Type B pancreatic cell (in vitro differentiated cells): ENCODE results near the gene CHD2. TPM values are rescaled to one million over a fixed set of nuclear protein-coding genes. Genes with fewer than 3 reads are reported as not detected.
"Not testable (repeated sequence)": the region's sequence is repeated elsewhere in the genome, so short reads cannot be mapped to it uniquely, and the experiment has no call there.

Source experiments
- DNase-seq: peaks from one replicate; pipeline ENCODE4 v3.0.0; 2021; ENCODE audit warnings: mixed read lengths; ENCODE audit not compliant: unreplicated experiment; ENCODE audit errors: extremely low spot score
- H3K27ac Mint-ChIP-seq: 2 replicates; pipeline ENCODE4 v1.8.0; 2021; ENCODE audit warnings: mild to moderate bottlenecking, mixed read lengths
- H3K27me3 Mint-ChIP-seq: 2 replicates; pipeline ENCODE4 v1.8.0; 2021; ENCODE audit warnings: mixed read lengths
- H3K36me3 Mint-ChIP-seq: 2 replicates; pipeline ENCODE4 v1.8.0; 2021; ENCODE audit warnings: mixed read lengths
- H3K4me1 Mint-ChIP-seq: one replicate; pipeline ENCODE4 v1.8.0; 2021; ENCODE audit warnings: mixed read lengths; ENCODE audit not compliant: unreplicated experiment
- H3K4me3 Mint-ChIP-seq: 2 replicates; pipeline ENCODE4 v1.8.0; 2021; ENCODE audit warnings: mild to moderate bottlenecking, mixed read lengths
- H3K9me3 Mint-ChIP-seq: 2 replicates; pipeline ENCODE4 v1.8.0; 2021; ENCODE audit warnings: mixed read lengths
- total RNA-seq: library from RNA; stranded (reverse); gene quantifications from 2 replicates; pipeline ENCODE4 v1.2.1, GENCODE V29; 2021; ENCODE audit warnings: low replicate concordance
- TF ChIP-seq, protein P1 (sequence below): fragments of 200-600 bp; sonication (generic); conservative IDR thresholded peaks from 2 replicates; pipeline ENCODE4 v1.5.0; 2021; ENCODE audit warnings: antibody characterized with exemption, mild to moderate bottlenecking

Gene CHD2
- total RNA-seq, 1 donor from 2014 or later, result 135 TPM

DNA sequence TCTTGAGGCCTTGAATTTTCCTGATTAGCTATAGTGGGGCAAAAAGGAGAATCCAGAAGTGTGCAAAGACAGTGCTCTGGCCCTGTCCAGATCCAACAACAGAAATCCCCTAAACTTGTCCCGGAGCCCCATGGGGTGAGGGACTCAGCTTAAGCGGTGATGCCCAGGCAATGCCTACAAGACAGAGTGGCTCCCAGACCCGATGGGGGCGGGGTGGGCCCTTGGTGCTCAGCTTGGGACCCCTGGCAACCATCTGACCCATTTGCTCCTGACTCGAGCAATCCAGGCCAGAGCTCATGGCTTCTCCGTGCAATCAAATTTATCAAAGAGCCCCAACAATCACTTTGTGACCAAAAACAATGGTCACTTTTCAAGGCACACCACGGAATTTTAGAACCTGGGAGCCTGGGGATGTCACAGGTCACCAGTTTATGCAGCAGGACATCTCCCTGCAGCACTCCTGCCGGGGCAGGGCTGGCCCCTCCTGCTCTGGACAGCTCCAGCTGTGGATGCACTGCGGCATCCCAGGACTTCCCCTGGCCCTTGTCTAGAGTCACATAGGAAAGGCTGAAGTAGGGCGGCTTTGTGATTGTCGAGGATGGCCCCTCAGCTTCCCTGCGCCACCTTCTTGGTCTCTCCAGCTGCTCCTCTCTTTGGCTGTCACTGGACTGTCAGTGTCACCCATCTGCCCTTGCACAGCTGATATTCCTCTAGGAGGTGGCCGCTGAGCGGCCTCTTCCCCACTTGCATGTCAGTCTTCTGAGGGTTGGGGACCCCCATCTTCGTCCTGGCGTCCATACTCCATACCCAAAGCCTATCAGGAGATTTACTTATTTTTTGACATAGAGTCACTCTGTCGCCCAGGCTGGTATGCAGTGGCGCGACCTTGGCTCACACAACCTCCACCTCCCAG, 160.5 kb downstream of the CHD2 start:
- TF ChIP-seq, protein P1, sequence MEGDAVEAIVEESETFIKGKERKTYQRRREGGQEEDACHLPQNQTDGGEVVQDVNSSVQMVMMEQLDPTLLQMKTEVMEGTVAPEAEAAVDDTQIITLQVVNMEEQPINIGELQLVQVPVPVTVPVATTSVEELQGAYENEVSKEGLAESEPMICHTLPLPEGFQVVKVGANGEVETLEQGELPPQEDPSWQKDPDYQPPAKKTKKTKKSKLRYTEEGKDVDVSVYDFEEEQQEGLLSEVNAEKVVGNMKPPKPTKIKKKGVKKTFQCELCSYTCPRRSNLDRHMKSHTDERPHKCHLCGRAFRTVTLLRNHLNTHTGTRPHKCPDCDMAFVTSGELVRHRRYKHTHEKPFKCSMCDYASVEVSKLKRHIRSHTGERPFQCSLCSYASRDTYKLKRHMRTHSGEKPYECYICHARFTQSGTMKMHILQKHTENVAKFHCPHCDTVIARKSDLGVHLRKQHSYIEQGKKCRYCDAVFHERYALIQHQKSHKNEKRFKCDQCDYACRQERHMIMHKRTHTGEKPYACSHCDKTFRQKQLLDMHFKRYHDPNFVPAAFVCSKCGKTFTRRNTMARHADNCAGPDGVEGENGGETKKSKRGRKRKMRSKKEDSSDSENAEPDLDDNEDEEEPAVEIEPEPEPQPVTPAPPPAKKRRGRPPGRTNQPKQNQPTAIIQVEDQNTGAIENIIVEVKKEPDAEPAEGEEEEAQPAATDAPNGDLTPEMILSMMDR, result no peak
- H3K9me3 Mint-ChIP-seq, result no peaks in the 10 kb centered on the region
- no peaks in the 10 kb centered on the region for H3K27me3 Mint-ChIP-seq
- no peak overlapping the region for H3K27ac Mint-ChIP-seq
- H3K36me3 Mint-ChIP-seq, result peaks cover 3% of the 10 kb centered on the region
- no peak for DNase-seq
- H3K4me3 Mint-ChIP-seq, result no peak overlapping the region
- H3K4me1 Mint-ChIP-seq, result peaks cover 47% of the 10 kb centered on the region

DNA sequence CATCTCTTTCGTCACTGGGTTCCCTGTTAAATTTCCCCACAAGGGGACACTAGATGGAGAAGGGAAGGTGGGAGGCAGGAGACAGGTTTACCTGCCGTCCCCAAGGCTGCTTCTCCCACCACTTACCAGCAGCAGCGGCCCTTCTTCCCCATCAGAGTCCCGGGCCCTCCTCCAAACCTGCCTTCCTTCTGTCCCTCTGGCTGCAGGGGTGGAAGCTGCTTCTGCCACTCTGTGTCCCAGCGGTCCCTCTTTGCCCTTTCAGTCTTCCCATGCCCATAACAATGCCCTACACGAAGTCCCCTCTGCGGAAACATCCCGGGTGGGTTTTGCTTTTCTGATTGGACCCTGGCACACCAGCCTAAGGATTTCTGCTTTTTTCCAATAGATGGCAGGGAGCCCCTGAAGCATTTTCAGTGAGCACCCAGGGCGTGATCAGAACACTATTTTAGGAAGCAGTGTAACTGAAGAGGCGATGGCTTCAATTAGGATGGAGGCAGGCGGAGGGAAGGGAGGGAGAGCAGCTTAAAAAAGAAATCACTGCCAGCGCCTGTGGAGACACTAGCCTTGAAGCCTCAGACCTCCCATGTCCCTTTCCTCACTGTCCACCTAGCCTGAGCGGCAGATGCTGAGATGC, 162.6 kb downstream of the CHD2 start:
- H3K36me3 Mint-ChIP-seq, H3K9me3 Mint-ChIP-seq, H3K27me3 Mint-ChIP-seq, DNase-seq: not testable (repeated sequence)
- Mint-ChIP-seq H3K27ac (peak overlapping the region; percentile 87), H3K4me3 (peak overlapping the region; percentile 42), H3K4me1 (peaks cover 51% of the 10 kb centered on the region)

DNA sequence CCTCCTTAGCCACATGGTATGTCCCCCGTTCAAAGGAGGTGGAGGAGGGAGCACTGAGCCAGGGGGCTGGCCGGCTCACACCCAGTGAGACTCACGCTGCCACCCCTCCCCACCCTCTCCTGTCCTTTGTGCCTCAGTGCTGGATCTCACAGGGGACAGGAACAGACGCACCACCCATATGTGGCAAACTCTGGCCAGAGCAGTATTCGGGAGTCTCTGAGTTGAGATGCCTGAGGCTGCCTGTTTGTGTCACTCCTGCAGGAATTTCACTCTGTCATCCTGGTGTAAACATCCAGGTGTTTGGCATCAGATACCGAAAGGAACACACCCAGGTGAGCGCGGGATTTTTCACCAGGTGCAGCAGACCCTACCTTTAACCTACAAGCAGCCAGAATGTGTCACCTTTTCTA, 163.1 kb downstream of the CHD2 start:
- Mint-ChIP-seq H3K27ac (peak overlapping the region; percentile 87), H3K36me3 (peaks cover 10% of the 10 kb centered on the region), H3K9me3 (no peaks in the 10 kb centered on the region), H3K4me3 (peak overlapping the region; percentile 57), H3K27me3 (no peaks in the 10 kb centered on the region), H3K4me1 (peaks cover 49% of the 10 kb centered on the region)
- DNase-seq, result no peak
- TF ChIP-seq, protein P1, result no peak

DNA sequence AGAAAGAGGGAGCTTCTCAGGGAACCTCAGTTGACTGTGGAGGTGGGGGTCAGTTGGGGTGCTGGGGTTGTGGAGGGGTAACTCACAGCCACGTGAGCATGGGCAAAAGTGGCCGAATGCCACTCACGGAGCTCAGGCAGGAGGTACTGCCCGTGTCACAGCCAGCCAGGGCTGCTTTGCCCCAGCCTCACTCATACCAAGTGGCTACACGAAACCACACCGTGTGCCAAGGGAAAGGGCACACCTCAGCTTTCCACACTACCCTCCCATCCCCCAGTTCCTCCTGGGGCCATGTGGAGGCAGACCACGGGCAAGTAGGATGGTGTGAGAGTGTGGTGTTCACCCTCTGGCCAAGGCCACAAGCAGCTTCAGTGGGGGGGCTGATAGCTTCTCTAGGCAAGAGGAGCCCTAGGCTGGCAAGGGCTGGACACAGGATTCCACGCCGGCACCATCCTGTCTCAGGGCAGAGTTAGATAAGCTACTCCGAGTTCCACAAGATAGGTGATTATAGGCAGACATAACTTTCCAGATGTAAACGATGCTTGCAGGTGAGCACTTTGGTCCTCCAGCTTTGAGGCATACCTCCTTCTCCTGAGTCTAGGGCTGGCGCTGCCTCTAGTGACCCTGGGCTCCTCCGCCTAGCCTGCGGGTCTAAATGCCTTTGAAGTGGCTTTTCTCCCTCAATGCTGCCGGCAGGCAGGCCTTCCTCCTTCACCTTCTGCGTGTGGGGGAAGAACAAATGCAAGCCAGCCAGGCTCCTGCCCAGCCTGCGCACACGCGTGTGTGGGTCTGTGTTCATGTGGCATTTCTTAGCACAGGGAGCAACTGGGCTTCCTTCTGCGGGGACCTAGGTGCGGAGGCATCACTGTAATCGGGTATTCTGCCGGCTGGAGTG, 163.9 kb downstream of the CHD2 start:
- Mint-ChIP-seq H3K4me1 (peaks cover 53% of the 10 kb centered on the region), H3K27me3 (no peaks in the 10 kb centered on the region), H3K9me3 (no peaks in the 10 kb centered on the region), H3K27ac (peak overlapping the region; percentile 87), H3K36me3 (peaks cover 15% of the 10 kb centered on the region), H3K4me3 (no peak overlapping the region)
- TF ChIP-seq, protein P1, result no peak
- no peak for DNase-seq

DNA sequence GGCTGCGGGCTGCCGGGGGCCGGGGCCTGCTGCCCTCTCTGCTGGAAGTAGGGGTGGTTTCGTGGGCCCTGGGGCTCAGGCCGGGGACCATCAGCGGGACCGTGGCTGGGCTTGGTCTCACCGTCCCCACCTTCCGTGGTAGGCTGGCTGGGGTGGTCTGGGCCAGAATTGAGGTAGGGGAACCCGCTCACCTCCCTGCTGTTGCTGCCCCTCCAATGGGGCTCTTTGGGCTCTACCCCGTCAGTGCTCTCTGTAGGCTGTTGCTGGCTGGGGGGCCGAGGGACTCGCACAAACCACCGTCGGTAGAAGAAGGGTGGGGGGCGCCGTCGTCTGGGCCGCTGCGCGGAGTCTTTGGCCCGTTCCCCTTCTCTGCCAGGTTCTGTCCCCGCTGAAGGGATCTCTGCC, 165.5 kb downstream of the CHD2 start:
- TF ChIP-seq, protein P1, result no peak
- Mint-ChIP-seq H3K27me3 (no peaks in the 10 kb centered on the region), H3K27ac (no peak overlapping the region), H3K36me3 (peaks cover 19% of the 10 kb centered on the region), H3K9me3 (no peaks in the 10 kb centered on the region), H3K4me3 (no peak overlapping the region), H3K4me1 (peaks cover 58% of the 10 kb centered on the region)
- no peak for DNase-seq
